ENCODE data around the gene THUMPD1.
"Not testable (repeated sequence)": the region's sequence is repeated elsewhere in the genome, so short reads cannot be mapped to it uniquely, and the experiment has no call there.

The THUMPD1 gene

GRCh38 chr16:20773679-20774078 lies 32.1 kb upstream of the THUMPD1 start:
- H3K4me3 ChIP-seq (ENCODE audit: control insufficient read depth, low read depth, low read length) = no peak overlapping the region
- TF ChIP-seq CTCF (IDR thresholded peaks at IDR 0.05; ENCODE audit: control insufficient read depth, insufficient read depth, low read depth, low read length, missing control alignments) = no peak
- DNase-seq (ENCODE audit: low read depth) = no peak

- no peak for TF ChIP-seq CTCF (IDR thresholded peaks at IDR 0.05; ENCODE audit: control insufficient read depth, insufficient read depth, low read depth, low read length, missing control alignments)
- no peak overlapping the region for H3K4me3 ChIP-seq (ENCODE audit: control insufficient read depth, low read depth, low read length)
- DNase-seq (ENCODE audit: low read depth) = no peak
Observed at GRCh38 chr16:20768818-20769217, 27.2 kb upstream of the THUMPD1 start.

- H3K4me3 ChIP-seq (ENCODE audit: control insufficient read depth, low read depth, low read length) = no peak overlapping the region
- DNase-seq (ENCODE audit: low read depth) = no peak
- no peak for TF ChIP-seq CTCF (IDR thresholded peaks at IDR 0.05; ENCODE audit: control insufficient read depth, insufficient read depth, low read depth, low read length, missing control alignments)
Observed at GRCh38 chr16:20768121-20768520, 26.5 kb upstream of the THUMPD1 start.

- no peak for TF ChIP-seq CTCF (IDR thresholded peaks at IDR 0.05; ENCODE audit: control insufficient read depth, insufficient read depth, low read depth, low read length, missing control alignments)
- H3K4me3 ChIP-seq (ENCODE audit: control insufficient read depth, low read depth, low read length) = no peak overlapping the region
- no peak for DNase-seq (ENCODE audit: low read depth)
Observed at GRCh38 chr16:20767577-20767976, 26.0 kb upstream of the THUMPD1 start.

- no peak for TF ChIP-seq CTCF (IDR thresholded peaks at IDR 0.05; ENCODE audit: control insufficient read depth, insufficient read depth, low read depth, low read length, missing control alignments)
- DNase-seq (ENCODE audit: low read depth) = no peak
- H3K4me3 ChIP-seq (ENCODE audit: control insufficient read depth, low read depth, low read length) = no peak overlapping the region
Observed at GRCh38 chr16:20766294-20766693, 24.7 kb upstream of the THUMPD1 start.

GRCh38 chr16:20765732-20766131 lies 24.1 kb upstream of the THUMPD1 start:
- TF ChIP-seq CTCF (IDR thresholded peaks at IDR 0.05; ENCODE audit: control insufficient read depth, insufficient read depth, low read depth, low read length, missing control alignments) = no peak
- H3K4me3 ChIP-seq (ENCODE audit: control insufficient read depth, low read depth, low read length) = no peak overlapping the region
- no peak for DNase-seq (ENCODE audit: low read depth)

- not testable (repeated sequence) for DNase-seq (ENCODE audit: low read depth); H3K4me3 ChIP-seq (ENCODE audit: control insufficient read depth, low read depth, low read length)
Observed at GRCh38 chr16:20764448-20764847, 22.8 kb upstream of the THUMPD1 start.

All from AG09309 (cell line).